Measurements from ENCODE around the gene CFAP54.

DNA sequence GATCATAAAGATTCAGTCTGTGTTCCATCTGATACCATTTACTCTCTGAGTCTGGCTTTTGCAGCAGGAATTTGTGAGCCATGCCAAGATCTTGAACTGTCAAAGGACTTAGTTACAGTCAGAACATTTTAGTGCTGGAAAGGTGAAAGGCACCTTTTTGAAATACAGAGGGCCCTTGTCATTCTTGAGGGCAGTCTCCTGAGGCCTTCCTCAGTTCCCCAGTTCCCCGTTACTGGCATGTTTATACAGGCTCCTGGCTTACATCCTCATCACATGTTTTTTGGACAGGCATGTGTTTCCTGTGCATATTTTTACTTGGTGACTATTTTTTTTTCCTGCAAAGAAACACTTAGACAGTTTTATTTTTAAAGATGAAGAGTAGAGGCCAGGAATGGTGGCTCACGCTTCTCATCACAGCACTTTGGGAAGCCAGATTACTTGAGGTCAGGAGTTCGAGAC is 21.0 kb downstream of the CFAP54 start:
- no peak for TF ChIP-seq GATA2 (IDR thresholded peaks at IDR 0.05; ENCODE audit: low read depth, low read length)
- no peak for TF ChIP-seq GATA3 (IDR thresholded peaks at IDR 0.05; ENCODE audit: low read depth, low read length)

Data from SH-SY5Y (cell line).